ENCODE results near the gene TREX2. TPM values are rescaled to one million over a fixed set of nuclear protein-coding genes. Genes with fewer than 3 reads are reported as not detected.

The TREX2 gene
- total and polyA plus RNA-seq, 4 donors, result 0.61 to 1.2 (median 0.64) TPM

DNA sequence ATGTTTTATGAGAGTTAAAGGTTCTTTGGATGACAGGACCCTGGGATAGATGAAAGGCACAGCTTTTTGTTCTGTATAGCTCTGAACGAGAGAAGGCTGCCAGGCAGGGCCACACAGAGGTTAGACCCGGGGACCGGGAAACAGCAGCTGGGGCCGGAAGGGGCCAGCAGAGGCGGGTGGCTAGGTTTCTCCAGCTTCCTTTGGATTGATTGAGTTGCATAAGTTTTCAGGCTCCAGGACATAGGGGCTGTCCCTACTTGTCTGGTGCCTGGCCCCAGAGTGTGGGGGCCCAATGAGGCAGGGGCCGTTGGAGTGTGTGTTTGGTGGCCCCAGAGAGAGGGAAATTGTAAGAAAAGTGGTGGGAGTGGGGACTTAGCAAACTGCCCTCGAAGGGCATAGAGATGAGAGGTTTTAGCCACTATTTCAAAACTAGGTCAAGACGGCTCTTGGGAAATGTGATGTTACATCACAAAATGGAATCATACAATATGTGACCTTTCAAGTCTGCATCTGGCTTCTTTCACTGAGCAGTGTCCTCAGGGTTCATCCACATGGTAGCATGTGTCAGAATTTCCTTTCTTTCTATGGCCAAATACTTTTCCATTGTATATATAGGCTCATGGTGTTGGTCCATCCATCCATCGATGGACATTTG lies 30.9 kb downstream of the TREX2 start:
- H3K4me3 ChIP-seq, result no peak overlapping the region
- peak in 1 of 3 donors; percentile 26 for DNase-seq
- no peaks in the 10 kb centered on the region for H3K36me3 ChIP-seq (ENCODE audit: control insufficient read depth in 4 of 4, insufficient read depth in 4 of 4, low read length in 4 of 4)
- H3K9ac ChIP-seq (ENCODE audit: insufficient read depth in 1 of 2, low read length in 2 of 2), result no peak overlapping the region
- no peaks in the 10 kb centered on the region for H3K27me3 ChIP-seq (ENCODE audit: control insufficient read depth in 3 of 3, insufficient read depth in 3 of 3, low read length in 2 of 3)
- no peaks in the 10 kb centered on the region for H3K9me3 ChIP-seq (ENCODE audit: control insufficient read depth in 4 of 4, insufficient read depth in 3 of 4, low read length in 3 of 4)
- 27 to 52% methylated on average over 9 of the region's 9 CpGs for WGBS, 2 donors
- peaks cover 0 to 5% (median 0%) of the 10 kb centered on the region in 5 donors for H3K4me1 ChIP-seq (ENCODE audit: control insufficient read depth in 5 of 5, insufficient read depth in 5 of 5, low read length in 5 of 5)
- H3K27ac ChIP-seq (ENCODE audit: low read depth in 1 of 2, low read length in 1 of 2), result peak overlapping the region in 1 of 2 donors; percentile 6
- TF ChIP-seq, protein P1, sequence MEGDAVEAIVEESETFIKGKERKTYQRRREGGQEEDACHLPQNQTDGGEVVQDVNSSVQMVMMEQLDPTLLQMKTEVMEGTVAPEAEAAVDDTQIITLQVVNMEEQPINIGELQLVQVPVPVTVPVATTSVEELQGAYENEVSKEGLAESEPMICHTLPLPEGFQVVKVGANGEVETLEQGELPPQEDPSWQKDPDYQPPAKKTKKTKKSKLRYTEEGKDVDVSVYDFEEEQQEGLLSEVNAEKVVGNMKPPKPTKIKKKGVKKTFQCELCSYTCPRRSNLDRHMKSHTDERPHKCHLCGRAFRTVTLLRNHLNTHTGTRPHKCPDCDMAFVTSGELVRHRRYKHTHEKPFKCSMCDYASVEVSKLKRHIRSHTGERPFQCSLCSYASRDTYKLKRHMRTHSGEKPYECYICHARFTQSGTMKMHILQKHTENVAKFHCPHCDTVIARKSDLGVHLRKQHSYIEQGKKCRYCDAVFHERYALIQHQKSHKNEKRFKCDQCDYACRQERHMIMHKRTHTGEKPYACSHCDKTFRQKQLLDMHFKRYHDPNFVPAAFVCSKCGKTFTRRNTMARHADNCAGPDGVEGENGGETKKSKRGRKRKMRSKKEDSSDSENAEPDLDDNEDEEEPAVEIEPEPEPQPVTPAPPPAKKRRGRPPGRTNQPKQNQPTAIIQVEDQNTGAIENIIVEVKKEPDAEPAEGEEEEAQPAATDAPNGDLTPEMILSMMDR (IDR thresholded peaks at IDR 0.05; ENCODE audit: control extremely low read depth, extremely low read depth), result no peak
- peak; percentile 15 for ATAC-seq (ENCODE audit: insufficient read depth, low FRiP score)

DNA sequence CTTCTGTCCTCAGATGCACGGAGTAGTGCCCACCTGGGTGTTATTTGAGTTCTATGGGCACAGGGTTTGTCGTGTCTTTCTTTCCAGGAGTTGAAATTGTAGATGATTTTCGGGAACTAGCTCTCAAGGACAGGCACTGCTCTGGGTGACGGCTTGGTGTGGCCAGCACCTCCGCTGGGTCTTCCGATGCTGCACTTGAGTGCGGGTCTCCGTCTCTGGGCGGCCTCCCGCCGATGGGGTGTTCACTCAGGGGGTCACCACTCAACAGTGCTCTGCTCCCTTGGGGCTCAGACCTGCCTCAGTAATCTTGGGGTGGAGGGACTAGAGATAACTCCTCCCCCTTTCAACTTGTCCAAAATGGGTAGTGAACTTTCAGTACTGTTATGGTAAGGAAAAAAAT lies 32.1 kb downstream of the TREX2 start:
- TF ChIP-seq, protein P1 (IDR thresholded peaks at IDR 0.05; ENCODE audit: control extremely low read depth, extremely low read depth), result no peak
- no peak for DNase-seq
- 84 to 88% methylated on average over 11 of the region's 11 CpGs for WGBS, 2 donors
- Histone ChIP-seq H3K27ac (ENCODE audit: low read depth in 1 of 2, low read length in 1 of 2) (no peak overlapping the region), H3K4me3 (no peak overlapping the region), H3K36me3 (ENCODE audit: control insufficient read depth in 4 of 4, insufficient read depth in 4 of 4, low read length in 4 of 4) (no peaks in the 10 kb centered on the region), H3K9ac (ENCODE audit: insufficient read depth in 1 of 2, low read length in 2 of 2) (no peak overlapping the region), H3K27me3 (ENCODE audit: control insufficient read depth in 3 of 3, insufficient read depth in 3 of 3, low read length in 2 of 3) (no peaks in the 10 kb centered on the region), H3K9me3 (ENCODE audit: control insufficient read depth in 4 of 4, insufficient read depth in 3 of 4, low read length in 3 of 4) (no peaks in the 10 kb centered on the region), H3K4me1 (ENCODE audit: control insufficient read depth in 5 of 5, insufficient read depth in 5 of 5, low read length in 5 of 5) (peaks cover 0 to 5% (median 0%) of the 10 kb centered on the region in 5 donors)
- no peak for ATAC-seq (ENCODE audit: insufficient read depth, low FRiP score)

DNA sequence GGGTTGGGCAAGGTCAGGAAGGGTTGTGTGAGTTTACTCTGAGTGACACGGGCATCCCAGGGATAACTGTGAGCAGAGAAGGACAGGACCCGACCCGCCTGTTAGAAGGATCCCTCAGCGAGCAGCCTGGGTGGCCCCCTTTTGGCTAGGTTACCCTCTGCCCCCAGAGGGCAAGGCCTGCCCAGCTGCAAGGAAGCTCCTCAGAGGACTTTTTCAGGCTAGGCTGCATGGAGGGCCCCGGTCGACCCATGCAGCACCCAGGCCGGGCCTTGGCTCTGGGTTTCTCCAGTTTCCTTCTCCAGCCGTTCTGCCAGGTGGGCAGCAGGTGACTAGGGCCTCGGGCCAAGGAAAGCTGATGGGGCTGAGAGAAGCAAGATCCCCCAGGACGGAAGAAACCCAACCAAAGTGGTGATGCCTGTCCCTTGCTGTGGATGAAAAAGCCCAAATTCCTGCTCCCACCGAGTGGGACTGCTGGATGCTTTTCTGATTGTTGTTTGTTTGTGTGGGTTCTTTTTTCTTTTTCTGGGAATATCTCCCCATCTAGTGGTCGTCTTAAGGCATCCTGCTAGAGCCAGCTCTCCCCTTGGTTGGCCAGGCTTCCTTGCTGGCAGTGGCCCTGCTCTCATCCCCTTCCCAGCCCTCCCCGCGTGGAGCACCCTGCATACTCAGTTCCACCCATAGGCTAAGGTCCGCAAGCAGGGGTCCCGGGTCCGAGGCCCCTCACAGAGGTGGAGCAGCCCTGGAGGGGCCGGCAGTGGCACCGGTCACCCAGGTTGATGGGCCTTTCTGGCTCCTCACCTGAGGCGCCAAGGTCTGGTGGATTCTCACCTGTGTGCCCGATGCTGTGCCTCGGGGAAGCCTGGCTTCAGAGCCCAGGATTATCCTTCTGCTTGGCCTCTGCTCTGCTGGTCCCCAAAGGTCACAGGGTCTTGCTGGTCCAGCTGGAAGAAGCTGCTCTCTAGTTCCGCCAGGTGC lies 32.8 kb downstream of the TREX2 start:
- Histone ChIP-seq H3K27ac (ENCODE audit: low read depth in 1 of 2, low read length in 1 of 2) (no peak overlapping the region), H3K4me3 (no peak overlapping the region), H3K36me3 (ENCODE audit: control insufficient read depth in 4 of 4, insufficient read depth in 4 of 4, low read length in 4 of 4) (no peaks in the 10 kb centered on the region), H3K9ac (ENCODE audit: insufficient read depth in 1 of 2, low read length in 2 of 2) (no peak overlapping the region), H3K9me3 (ENCODE audit: control insufficient read depth in 4 of 4, insufficient read depth in 3 of 4, low read length in 3 of 4) (no peaks in the 10 kb centered on the region), H3K4me1 (ENCODE audit: control insufficient read depth in 5 of 5, insufficient read depth in 5 of 5, low read length in 5 of 5) (peaks cover 0 to 5% (median 0%) of the 10 kb centered on the region in 5 donors), H3K27me3 (ENCODE audit: control insufficient read depth in 3 of 3, insufficient read depth in 3 of 3, low read length in 2 of 3) (no peaks in the 10 kb centered on the region)
- ATAC-seq (ENCODE audit: insufficient read depth, low FRiP score), result no peak
- TF ChIP-seq, protein P1 (IDR thresholded peaks at IDR 0.05; ENCODE audit: control extremely low read depth, extremely low read depth), result no peak
- WGBS, 2 donors, result 74 to 76% methylated on average over 19 to 23 of the region's 23 CpGs
- DNase-seq, result peak in 2 of 3 donors; percentile 60 to 65

Data from lung (tissue), 12 donors.